VCaP (cell line): ENCODE measurements around the gene TRAIP.
"Not testable (repeated sequence)": the region's sequence is repeated elsewhere in the genome, so short reads cannot be mapped to it uniquely, and the experiment has no call there.

Experiments used
- H3K27ac ChIP-seq: fragments of 450-650 bp; 2 replicates; pipeline ENCODE4 v1.5.1; 2017
- CTCF ChIP-seq: fragments of 450-650 bp; conservative IDR thresholded peaks from 2 replicates; pipeline ENCODE4 v1.5.1; 2017; ENCODE audit warnings: mild to moderate bottlenecking, moderate library complexity

Gene TRAIP

DNA sequence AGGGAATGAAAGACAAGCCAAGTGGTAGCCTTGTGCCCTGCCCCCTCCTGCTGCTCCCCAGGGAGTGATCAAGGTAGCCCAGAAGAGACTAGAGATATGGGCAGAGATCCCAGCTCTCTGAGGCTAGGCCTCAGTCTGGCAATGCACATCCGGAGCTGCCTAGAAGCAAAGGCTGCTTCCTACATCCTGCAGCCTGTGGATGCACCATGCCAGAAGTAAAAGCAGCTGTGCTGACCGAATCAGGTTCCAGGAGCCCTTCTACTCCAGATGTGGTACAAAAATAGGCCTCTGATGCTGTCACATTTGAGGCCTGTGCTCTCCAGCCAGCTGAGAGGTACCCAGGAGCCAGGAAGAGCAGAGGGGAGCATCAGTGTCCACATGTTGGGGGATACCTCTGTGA, 16.0 kb downstream of the TRAIP start:
- TF ChIP-seq CTCF = no peak
- H3K27ac ChIP-seq = no peak overlapping the region

DNA sequence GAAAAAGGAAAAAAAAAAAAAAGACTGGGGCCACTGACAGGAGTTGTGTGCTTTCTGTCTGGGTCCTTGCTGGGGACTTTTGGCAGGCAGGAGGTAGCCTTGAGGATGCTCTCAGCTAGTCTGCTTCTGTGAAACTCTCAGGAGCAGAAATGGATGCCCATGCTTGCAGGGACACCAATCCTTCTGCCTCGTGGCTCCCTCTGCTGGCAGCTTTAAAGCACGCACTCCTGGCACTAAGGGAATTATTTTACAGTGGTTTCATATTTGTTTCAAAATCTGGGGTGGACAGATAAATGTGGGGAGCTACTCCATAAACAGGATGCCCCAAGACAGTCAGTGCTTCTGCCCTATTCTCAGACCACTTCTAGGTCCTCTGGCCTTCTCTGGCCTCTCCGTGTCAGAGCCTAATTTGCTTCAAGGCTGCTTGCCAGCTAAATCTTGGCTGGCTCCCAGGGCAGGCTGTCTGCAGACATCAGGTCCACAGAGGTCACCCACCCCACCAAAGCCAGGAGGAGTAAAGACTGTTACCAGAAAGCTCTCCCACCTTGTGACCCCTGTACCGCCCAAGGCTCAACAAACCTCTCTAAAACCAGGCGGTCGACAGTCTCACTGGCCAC, 17.1 kb downstream of the TRAIP start:
- peak; percentile 98 for TF ChIP-seq CTCF
- no peak overlapping the region for H3K27ac ChIP-seq

GRCh38 chr3:49831341-49831740, 25.0 kb downstream of the TRAIP start:
- TF ChIP-seq CTCF = no peak
- no peak overlapping the region for H3K27ac ChIP-seq

- no peak overlapping the region for H3K27ac ChIP-seq
- no peak for TF ChIP-seq CTCF
Observed at GRCh38 chr3:49826016-49826415, 30.3 kb downstream of the TRAIP start.

- H3K27ac ChIP-seq = not testable (repeated sequence)
Observed at GRCh38 chr3:49823131-49823530, 33.2 kb downstream of the TRAIP start.

DNA sequence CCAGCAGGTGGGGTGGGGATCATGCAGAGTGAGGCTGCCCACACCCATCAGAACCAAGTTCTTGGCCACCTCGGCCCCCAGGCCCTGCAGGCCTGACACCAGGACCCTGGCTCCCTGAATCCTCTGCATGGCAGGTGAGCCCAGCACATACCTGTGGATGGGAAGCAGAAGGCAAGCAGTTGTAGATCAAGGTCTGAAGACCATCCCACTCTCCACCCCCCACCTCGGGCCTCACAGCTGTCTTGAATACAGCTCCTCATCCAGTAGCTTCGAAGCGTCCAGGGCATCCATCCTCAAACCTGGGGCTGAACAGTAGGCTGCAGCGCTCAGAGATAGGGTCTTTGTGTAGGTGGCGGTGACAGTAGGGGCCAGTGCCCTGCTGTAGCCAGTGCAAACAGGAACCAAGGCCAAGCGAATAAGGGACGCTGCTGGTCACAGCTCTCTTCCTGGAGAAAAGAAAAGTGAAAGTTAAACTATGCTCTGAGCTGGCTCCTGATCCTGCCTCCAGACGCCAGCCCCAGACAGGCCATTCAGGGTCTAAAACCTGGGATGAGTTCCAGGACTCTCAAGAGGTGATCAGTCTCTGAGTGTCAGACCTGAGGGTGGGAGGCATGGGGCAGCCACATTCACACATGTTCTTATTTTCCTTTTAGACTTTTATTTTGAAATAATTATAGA, 42.7 kb downstream of the TRAIP start, which contains the start of gene UBA7:
UBA7 (minus strand) TSS at position 457 of the 678 bp plus-strand sequence; CDS start at position 291, 166 bp downstream.
- no peak for TF ChIP-seq CTCF
- peak within 1 kb of the TSS; percentile 45 for H3K27ac ChIP-seq

- TF ChIP-seq CTCF = no peak
- H3K27ac ChIP-seq = peak overlapping the region; percentile 45
Observed at GRCh38 chr3:49812916-49813496, 43.4 kb downstream of the TRAIP start.
